ENCODE measurements around the gene CFAP99. TPM values are rescaled to one million over a fixed set of nuclear protein-coding genes. Genes with fewer than 3 reads are reported as not detected.

CFAP99 gene
- total and polyA plus RNA-seq, 9 of the 15 experiments (the other 6 are each of a cell fraction or from before 2014, with no cell fraction given), result 0.07 to 0.18 (median 0.09) TPM; not detected in 6

GRCh38 chr4:2441393-2442174, 22.8 kb downstream of the CFAP99 start (continued):
- TF ChIP-seq EZH2 (IDR thresholded peaks at IDR 0.05; ENCODE audit: borderline replicate concordance, low read depth, low read length), result no peak
- TF ChIP-seq, protein P1, sequence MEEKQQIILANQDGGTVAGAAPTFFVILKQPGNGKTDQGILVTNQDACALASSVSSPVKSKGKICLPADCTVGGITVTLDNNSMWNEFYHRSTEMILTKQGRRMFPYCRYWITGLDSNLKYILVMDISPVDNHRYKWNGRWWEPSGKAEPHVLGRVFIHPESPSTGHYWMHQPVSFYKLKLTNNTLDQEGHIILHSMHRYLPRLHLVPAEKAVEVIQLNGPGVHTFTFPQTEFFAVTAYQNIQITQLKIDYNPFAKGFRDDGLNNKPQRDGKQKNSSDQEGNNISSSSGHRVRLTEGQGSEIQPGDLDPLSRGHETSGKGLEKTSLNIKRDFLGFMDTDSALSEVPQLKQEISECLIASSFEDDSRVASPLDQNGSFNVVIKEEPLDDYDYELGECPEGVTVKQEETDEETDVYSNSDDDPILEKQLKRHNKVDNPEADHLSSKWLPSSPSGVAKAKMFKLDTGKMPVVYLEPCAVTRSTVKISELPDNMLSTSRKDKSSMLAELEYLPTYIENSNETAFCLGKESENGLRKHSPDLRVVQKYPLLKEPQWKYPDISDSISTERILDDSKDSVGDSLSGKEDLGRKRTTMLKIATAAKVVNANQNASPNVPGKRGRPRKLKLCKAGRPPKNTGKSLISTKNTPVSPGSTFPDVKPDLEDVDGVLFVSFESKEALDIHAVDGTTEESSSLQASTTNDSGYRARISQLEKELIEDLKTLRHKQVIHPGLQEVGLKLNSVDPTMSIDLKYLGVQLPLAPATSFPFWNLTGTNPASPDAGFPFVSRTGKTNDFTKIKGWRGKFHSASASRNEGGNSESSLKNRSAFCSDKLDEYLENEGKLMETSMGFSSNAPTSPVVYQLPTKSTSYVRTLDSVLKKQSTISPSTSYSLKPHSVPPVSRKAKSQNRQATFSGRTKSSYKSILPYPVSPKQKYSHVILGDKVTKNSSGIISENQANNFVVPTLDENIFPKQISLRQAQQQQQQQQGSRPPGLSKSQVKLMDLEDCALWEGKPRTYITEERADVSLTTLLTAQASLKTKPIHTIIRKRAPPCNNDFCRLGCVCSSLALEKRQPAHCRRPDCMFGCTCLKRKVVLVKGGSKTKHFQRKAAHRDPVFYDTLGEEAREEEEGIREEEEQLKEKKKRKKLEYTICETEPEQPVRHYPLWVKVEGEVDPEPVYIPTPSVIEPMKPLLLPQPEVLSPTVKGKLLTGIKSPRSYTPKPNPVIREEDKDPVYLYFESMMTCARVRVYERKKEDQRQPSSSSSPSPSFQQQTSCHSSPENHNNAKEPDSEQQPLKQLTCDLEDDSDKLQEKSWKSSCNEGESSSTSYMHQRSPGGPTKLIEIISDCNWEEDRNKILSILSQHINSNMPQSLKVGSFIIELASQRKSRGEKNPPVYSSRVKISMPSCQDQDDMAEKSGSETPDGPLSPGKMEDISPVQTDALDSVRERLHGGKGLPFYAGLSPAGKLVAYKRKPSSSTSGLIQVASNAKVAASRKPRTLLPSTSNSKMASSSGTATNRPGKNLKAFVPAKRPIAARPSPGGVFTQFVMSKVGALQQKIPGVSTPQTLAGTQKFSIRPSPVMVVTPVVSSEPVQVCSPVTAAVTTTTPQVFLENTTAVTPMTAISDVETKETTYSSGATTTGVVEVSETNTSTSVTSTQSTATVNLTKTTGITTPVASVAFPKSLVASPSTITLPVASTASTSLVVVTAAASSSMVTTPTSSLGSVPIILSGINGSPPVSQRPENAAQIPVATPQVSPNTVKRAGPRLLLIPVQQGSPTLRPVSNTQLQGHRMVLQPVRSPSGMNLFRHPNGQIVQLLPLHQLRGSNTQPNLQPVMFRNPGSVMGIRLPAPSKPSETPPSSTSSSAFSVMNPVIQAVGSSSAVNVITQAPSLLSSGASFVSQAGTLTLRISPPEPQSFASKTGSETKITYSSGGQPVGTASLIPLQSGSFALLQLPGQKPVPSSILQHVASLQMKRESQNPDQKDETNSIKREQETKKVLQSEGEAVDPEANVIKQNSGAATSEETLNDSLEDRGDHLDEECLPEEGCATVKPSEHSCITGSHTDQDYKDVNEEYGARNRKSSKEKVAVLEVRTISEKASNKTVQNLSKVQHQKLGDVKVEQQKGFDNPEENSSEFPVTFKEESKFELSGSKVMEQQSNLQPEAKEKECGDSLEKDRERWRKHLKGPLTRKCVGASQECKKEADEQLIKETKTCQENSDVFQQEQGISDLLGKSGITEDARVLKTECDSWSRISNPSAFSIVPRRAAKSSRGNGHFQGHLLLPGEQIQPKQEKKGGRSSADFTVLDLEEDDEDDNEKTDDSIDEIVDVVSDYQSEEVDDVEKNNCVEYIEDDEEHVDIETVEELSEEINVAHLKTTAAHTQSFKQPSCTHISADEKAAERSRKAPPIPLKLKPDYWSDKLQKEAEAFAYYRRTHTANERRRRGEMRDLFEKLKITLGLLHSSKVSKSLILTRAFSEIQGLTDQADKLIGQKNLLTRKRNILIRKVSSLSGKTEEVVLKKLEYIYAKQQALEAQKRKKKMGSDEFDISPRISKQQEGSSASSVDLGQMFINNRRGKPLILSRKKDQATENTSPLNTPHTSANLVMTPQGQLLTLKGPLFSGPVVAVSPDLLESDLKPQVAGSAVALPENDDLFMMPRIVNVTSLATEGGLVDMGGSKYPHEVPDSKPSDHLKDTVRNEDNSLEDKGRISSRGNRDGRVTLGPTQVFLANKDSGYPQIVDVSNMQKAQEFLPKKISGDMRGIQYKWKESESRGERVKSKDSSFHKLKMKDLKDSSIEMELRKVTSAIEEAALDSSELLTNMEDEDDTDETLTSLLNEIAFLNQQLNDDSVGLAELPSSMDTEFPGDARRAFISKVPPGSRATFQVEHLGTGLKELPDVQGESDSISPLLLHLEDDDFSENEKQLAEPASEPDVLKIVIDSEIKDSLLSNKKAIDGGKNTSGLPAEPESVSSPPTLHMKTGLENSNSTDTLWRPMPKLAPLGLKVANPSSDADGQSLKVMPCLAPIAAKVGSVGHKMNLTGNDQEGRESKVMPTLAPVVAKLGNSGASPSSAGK (IDR thresholded peaks at IDR 0.05), result no peak
- TF ChIP-seq SRSF9 (IDR thresholded peaks at IDR 0.05; ENCODE audit: borderline replicate concordance, low read depth, low read length), result no peak
- no peak for TF ChIP-seq PPARD (CRISPR knock-in tag; IDR thresholded peaks at IDR 0.05)
- no peak for TF ChIP-seq ZNF444 (CRISPR knock-in tag; IDR thresholded peaks at IDR 0.05)
- TF ChIP-seq ZNF316 (IDR thresholded peaks at IDR 0.05), result no peak
- no peak for TF ChIP-seq SUPT5H (IDR thresholded peaks at IDR 0.05)
- no peak for TF ChIP-seq SETDB1 (IDR thresholded peaks at IDR 0.05; ENCODE audit: low read length)
- TF ChIP-seq, protein P2, sequence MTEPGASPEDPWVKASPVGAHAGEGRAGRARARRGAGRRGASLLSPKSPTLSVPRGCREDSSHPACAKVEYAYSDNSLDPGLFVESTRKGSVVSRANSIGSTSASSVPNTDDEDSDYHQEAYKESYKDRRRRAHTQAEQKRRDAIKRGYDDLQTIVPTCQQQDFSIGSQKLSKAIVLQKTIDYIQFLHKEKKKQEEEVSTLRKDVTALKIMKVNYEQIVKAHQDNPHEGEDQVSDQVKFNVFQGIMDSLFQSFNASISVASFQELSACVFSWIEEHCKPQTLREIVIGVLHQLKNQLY (CRISPR knock-in tag; conservative IDR thresholded peaks at IDR 0.05), result no peak
- peak; percentile 80; the same call in 1 of the 2 replicates for TF ChIP-seq CC2D1A (IDR thresholded peaks at IDR 0.05)
- TF ChIP-seq RBM15 (IDR thresholded peaks at IDR 0.05; ENCODE audit: insufficient read depth, low read length), result no peak
- TF ChIP-seq ZNF23 (CRISPR knock-in tag; IDR thresholded peaks at IDR 0.05), result no peak
- TF ChIP-seq BACH1 (tag; IDR thresholded peaks at IDR 0.05), result no peak
- no peak for TF ChIP-seq POLR2AphosphoS5 (IDR thresholded peaks at IDR 0.05; ENCODE audit: control insufficient read depth, insufficient read depth, low read depth, low read length)
- TF ChIP-seq DIDO1 (tag; IDR thresholded peaks at IDR 0.05; ENCODE audit: low read depth), result no peak

Measured in K562 (cell line).